DMS153 treated with DMSO at 0.1 percent for 48 hours (cell line): ENCODE measurements around the gene SIDT2.
"Not testable (repeated sequence)": the region's sequence is repeated elsewhere in the genome, so short reads cannot be mapped to it uniquely, and the experiment has no call there.

Experiments used
- DNase-seq: peaks from one replicate; lab custom pipeline; 2025; ENCODE audit not compliant: unreplicated experiment; lab: John Stamatoyannopoulos, UW

SIDT2 gene

GRCh38 chr11:117178210-117179034 is at the start of gene SIDT2:
Gene SIDT2, plus strand, starts transcription at chr11:117178743. Its CDS starts 521 bp downstream, at chr11:117179264.
- peak; percentile 88 for DNase-seq

- DNase-seq: not testable (repeated sequence)
These were observed 48.1 kb upstream of the SIDT2 start for GRCh38 chr11:117130396-117130795.

- no peak for DNase-seq
These were observed 47.7 kb upstream of the SIDT2 start for GRCh38 chr11:117130879-117131278.

GRCh38 chr11:117134431-117134830 is 44.1 kb upstream of the SIDT2 start:
- DNase-seq: no peak

DNA sequence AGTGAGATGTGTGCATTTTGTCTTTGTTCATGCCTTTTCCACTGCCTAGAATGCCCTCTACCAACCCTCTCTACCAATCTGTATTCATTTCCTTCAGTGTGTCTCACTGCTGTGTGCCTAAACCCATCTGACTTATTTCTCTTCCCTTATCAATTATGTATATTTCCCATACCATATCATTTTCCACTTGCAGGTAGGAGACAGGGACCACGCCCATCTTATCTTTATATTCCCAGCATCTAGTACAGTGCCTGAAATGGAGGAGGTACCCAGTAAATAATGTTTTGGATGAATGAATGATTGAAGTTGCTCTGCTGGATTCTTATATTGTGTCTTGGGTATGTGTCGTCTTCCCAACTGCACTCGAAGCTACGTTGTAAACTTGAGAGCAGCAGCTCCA is 43.6 kb upstream of the SIDT2 start:
- not testable (repeated sequence) for DNase-seq

GRCh38 chr11:117137223-117138086 is 41.1 kb upstream of the SIDT2 start:
- DNase-seq: not testable (repeated sequence)

DNA sequence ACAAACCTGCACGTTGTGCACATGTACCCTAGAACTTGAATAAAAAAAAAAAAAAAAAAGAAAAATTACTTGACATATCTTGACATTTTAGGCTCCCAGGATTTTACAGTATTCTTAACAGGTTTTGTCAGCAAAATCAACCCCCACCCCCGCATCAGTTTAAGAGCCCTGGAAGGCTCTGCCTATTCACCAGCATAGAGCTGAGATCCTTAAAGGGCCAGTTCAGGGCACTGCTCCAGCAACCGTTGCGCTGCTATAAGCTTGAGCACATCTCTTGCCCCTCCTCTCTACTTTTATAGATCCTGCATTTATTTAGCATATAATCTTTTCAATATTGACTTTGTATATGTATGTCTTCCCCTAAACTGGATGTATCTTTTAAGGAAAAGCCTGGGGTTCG is 35.2 kb upstream of the SIDT2 start:
- DNase-seq: peak; percentile 16

- DNase-seq: peak; percentile 89
These were observed 34.6 kb upstream of the SIDT2 start, which contains the start of gene PAFAH1B2 for GRCh38 chr11:117143871-117144476. Gene PAFAH1B2, plus strand, starts transcription at chr11:117144287. Its CDS starts 8,161 bp downstream, at chr11:117152448.

DNA sequence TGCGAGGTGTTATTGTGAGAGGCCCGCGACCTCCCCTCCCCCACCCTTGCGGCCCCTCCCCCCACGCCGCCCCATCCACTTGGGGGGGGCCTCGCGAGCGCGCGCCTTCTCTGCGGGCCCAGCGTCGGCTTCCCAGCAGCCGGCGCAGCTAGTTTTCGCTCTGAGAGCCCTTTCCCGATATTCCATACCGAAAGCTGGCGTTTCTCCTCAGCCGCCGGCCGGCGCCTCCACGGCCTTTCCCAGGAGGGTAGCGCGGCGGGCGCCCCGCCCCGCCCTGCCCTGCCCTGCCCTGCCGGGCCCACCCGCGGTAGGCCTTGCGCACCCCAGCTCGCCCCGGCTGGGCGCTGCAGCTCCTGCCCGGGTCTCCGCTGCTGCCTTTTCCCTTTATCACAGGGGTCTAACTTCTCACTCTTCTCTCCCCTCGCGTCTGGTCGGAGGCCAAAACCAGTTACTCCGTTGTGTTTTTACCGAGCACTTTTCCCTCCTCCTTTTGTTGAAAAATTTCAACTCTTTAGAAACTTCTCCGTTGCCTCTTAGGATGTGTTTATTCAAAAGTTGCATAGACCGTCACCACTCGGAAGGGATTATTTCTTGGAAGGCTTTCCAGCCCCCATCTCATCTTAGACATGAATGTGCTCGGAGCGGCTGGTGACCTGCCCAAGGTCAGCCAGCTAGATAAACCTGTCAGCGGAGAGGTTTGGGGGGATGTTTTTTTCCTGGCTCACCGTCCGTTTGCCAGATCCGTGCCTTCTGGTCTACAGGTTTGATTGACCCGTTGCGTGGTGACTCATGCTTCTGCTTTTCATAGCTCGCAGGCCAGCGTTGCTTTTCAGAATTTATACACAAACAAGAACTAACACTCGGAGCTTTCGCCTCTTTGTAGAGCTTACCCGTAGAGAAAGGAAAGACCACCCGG is 33.8 kb upstream of the SIDT2 start:
- DNase-seq: no peak

- no peak for DNase-seq
These were observed 33.2 kb upstream of the SIDT2 start for GRCh38 chr11:117145393-117145761.

DNA sequence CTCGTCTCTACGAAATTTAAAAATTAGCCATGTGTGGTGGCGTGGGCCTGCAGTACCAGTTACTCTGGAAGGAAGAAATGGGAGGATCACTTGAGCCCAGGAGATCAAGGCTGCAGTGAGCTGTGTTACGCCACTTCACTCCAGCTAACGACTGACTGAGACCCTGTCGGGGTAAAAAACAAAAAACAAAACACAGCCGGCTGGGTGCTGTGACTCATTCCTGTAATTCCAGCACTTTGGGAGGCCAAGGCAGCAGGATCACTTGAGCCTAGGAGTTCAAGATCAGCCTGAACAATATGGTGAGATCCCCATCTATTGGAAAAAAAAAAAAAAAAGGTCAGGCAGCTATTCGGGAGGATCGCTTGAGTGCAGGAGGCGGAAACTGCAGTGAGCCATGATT is 32.0 kb upstream of the SIDT2 start:
- no peak for DNase-seq

- DNase-seq: no peak
These were observed 26.5 kb upstream of the SIDT2 start for GRCh38 chr11:117152066-117152465.

GRCh38 chr11:117154468-117154867 is 24.1 kb upstream of the SIDT2 start:
- DNase-seq: no peak

DNA sequence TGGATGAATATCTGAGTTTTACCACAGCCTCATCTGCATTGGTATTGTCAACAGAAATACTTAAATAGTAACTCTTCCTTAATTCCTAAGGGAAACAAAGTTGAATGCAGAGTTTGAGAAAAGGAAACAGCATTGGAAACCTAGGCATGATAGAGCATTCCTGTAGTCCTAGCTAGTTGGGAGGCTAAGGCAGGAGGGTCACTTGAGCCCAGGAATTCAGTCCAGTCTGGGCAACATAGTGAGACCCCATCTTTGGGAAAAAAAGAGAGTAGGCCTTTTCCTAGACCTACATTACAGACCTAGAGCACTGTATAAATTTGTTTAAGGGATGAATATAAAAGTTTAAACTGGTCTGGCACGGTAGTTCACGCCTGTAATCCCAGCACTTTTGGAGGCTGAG is 21.0 kb upstream of the SIDT2 start:
- no peak for DNase-seq

GRCh38 chr11:117159892-117160291 is 18.7 kb upstream of the SIDT2 start:
- no peak for DNase-seq

DNA sequence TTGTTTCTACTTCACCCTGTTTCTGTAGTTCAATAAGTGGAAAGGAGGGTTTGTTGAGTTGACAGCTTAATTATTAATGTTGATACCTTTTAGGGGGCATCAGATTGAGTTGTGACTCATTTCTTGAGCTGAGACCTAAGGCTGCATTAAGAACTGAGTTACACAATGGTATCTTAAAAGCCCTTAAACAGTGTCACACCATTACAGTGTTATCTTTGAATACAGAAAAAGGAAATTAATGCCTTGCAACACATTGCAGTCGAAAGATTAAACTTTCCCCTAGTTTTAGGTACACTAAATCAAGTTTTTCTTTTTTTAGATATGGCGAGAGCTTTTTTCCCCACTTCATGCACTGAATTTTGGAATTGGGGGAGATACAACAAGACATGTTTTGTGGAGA is 17.7 kb upstream of the SIDT2 start:
- no peak for DNase-seq

GRCh38 chr11:117166491-117166890 is 12.1 kb upstream of the SIDT2 start:
- DNase-seq: no peak

GRCh38 chr11:117169736-117170135 is 8.8 kb upstream of the SIDT2 start:
- DNase-seq: no peak

- no peak for DNase-seq
These were observed 8.3 kb upstream of the SIDT2 start for GRCh38 chr11:117170210-117170609.

DNA sequence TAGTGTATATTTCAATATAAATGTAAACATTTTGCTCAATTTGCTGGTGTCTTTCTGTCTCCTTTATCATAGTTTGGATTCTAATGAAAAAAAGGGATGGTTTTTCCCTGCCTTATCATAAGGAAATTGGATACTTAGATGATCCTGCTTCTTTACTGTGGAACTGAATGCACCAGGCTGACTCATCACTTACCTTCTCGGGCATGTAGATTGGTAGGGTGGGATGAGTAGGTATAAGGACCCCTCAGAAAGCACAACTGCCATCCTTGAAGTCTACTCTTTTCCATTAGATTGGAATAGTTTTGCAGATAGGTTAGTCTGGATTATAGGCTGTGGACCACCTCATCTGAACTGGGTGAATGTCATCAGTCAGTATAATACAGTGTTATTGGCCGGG is 7.5 kb upstream of the SIDT2 start:
- DNase-seq: no peak
